NCI-H2171 treated with DMSO at 0.1 percent for 48 hours (cell line): ENCODE data around the gene SNAPC5.

ENCODE experiments used
- DNase-seq: peaks from one replicate; lab custom pipeline; 2025; lab: John Stamatoyannopoulos, UW

SNAPC5 gene

DNA sequence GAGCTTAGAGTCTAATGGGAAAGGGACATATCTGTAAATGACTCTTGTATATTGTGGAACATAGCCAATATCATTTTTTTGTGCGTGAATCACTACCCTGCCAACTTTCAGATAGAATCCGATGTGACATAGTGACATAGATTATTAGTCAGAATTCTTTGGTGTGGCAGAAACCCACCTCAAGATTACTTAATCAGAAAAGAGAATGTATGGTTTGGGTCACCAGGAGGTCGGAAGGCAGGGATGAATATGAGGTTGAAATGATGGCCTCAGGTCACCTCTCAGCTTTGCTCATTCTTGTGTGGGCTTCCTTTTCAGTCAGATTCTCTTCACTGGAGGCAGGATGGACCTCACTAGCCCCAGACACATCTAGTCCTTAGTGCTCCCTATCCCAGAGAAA, 41.4 kb downstream of the SNAPC5 start:
- DNase-seq, result no peak

DNA sequence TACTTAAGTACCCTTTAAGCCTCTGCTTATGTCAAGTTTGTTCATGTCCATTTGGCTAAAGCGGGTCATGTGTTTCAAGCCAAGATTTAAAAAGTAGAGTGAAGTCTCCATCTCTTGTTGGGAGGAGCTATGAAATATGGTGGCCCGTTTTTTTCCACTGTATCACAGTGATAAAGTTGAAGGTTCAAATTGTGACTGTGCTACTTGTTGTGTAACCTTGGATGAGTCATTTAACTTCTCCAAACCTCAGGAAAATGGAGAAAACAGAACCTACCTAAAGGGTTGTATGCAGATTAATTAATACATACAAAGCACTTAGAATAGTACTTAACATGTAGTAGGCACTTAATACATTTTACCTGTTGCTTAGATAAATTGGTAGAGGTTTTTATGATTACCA, 43.4 kb downstream of the SNAPC5 start:
- DNase-seq, result no peak

DNA sequence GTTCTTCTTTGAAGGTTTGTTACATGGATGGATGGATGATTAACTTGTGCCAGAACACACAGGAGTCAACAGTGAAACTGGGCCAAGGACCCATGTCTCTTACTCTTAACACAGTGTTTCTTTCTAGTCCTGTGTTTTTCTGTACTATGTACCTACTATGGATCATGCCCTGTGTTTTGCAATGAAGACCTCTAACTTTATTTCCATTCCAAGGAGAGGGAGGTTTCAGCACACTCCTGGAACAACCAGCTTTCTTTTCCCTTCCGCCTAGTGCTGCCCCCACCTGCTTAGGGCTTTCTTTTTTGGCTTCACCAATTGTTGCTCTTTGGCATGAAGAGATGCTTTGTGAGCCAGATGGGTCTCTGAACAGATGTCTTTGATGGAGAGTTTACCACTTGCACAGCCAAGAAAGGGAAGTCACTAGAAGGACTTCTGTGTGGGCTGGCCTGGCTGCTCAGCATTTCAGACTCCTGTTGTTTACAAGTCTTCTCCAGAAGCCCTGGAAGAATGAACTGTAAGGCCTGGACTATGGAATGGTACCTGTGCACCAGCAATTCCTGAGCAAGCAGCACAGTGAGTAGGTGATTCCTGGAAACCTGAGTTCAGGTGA, 44.5 kb downstream of the SNAPC5 start:
- DNase-seq, result peak; percentile 21

DNA sequence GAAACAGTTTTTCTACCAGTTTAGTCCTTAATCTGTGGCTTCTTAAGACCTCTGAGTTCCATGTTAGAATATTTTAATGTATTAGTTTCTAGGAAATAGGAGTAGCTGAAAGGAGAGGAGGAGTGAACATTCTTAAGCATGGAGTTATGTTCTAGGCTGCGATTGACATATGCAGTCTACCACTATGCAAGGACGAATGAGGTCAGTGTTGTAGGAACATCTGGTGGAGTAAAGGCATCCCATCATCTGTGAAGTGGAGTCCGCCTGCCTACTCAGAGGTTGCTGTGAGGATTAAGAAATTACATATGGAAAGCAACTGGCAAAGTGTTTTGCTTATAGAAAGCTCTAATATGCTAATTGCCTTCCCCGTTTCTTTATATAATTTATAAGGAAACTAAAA, 45.1 kb downstream of the SNAPC5 start:
- no peak for DNase-seq
